Psoas muscle (tissue), 8 donors: ENCODE measurements around the gene SASH1. TPM values are rescaled to one million over a fixed set of nuclear protein-coding genes. Genes with fewer than 3 reads are reported as not detected.

ENCODE experiments used
- ATAC-seq, 4 donors: fragments of 200-7000 bp; cut with Tn5 transposase; one replicate each; pipeline ENCODE4 v1.9.1; 2020; ENCODE audit warnings: moderate library complexity in 3 of 4, mild to moderate bottlenecking in 2 of 4
- DNase-seq, 2 donors: peaks; one replicate each; pipeline ENCODE4 v3.0.0-alpha.2; 2020
- H3K27ac ChIP-seq: fragments of 200-600 bp; one replicate; pipeline ENCODE4 v1.8.0; 2022
- H3K27me3 ChIP-seq, 3 donors: fragments of 200-600 bp in 1 of 3; one replicate each; pipeline versions ENCODE4 v1.6.1 to v1.8.0; 2013 to 2022; ENCODE audit warnings: low read length in 2 of 3, mild to moderate bottlenecking in 2 of 3, moderate library complexity in 1 of 3; ENCODE audit not compliant: insufficient read depth in 3 of 3
- H3K36me3 ChIP-seq, 2 donors: fragments of 200-600 bp in 1 of 2; one replicate each; pipeline versions ENCODE4 v1.6.1 to v1.8.0; 2013 to 2022; ENCODE audit warnings: low read depth in 1 of 2, mild to moderate bottlenecking in 1 of 2, moderate library complexity in 1 of 2; ENCODE audit not compliant: insufficient read depth in 1 of 2
- H3K4me1 ChIP-seq: fragments of 200-600 bp; one replicate; pipeline ENCODE4 v1.8.0; 2022
- H3K4me3 ChIP-seq: fragments of 200-600 bp; one replicate; pipeline ENCODE4 v1.8.0; 2022; ENCODE audit warnings: mild to moderate bottlenecking
- H3K9me3 ChIP-seq: fragments of 200-600 bp; one replicate; pipeline ENCODE4 v1.8.0; 2022
- CTCF ChIP-seq: fragments of 200-600 bp; IDR thresholded peaks from one replicate; pipeline ENCODE4 v1.8.0; 2022; ENCODE audit warnings: antibody characterized with exemption
- WGBS, 3 donors: extraction: QIAGEN DNeasy Blood & Tissue Kit; methylation state at CpG; one replicate each; pipeline versions ENCODE4 v1.1.6 to v1.1.7; 2013; 5-methylcytosine and 5-hydroxymethylcytosine counted together
- intact Hi-C, 2 donors: fragments of 100-400 bp; cut with DNase I; formaldehyde crosslinking; loops; one replicate each; pipeline versions ENCODE4 v1.11.0 to v1.14.2; 2022
- polyA plus RNA-seq, 3 donors: library from polyadenylated mRNA; stranded (reverse); fragments of 200-250 nt; gene quantifications; one replicate each; pipeline ENCODE4 v1.2.3, GENCODE V29; 2013
- total RNA-seq, 4 donors: library from RNA; stranded (reverse); fragmentation: NEBNext Ultra II Directional in 2 of 4; extraction: Animal tissue kit (Norgen Biotek cat#: 25700) in 2 of 4; gene quantifications; one replicate each; pipeline versions ENCODE4 v1.2.1 to v1.2.4, GENCODE V29; 2021 to 2023
- donor health status: healthy with polysubstance abuse.
- donor health status: DM: no; HTN: no; CAD: no; lungs with moderate emphysema.
- donor health status: Bipolar disorder and iron deficiency.
- donor health status: healthy.
- donor health status: DM: yes; HTN: yes; CAD: no.
- donor health status: DM: no; HTN: no; CAD: no.
- donor health status: DM: no; HTN: no; CAD: no.
- donor health status: DM: yes; HTN: yes; CAD: no.

SASH1 gene
- total and polyA plus RNA-seq, 7 donors, result 5.0 to 26.1 (median 13.0) TPM

- DNase-seq (no peak), ATAC-seq (no peak)
- H3K27ac ChIP-seq, result no peak overlapping the region
- no peak overlapping the region for H3K4me3 ChIP-seq
- H3K9me3 ChIP-seq, result no peaks in the 10 kb centered on the region
- H3K4me1 ChIP-seq, result peaks cover 8% of the 10 kb centered on the region
- no peaks in the 10 kb centered on the region for H3K36me3 ChIP-seq
- TF ChIP-seq CTCF, result no peak
- H3K27me3 ChIP-seq, result no peaks in the 10 kb centered on the region
- 98% methylated on average over 4 of the region's 4 CpGs for whole genome bisulfite sequencing, 3 donors
- intact Hi-C loops, result no loop called here
Observed at GRCh38 chr6:148429423-148429822, 86.8 kb downstream of the SASH1 start.

GRCh38 chr6:148430897-148431296 is 88.3 kb downstream of the SASH1 start:
- peaks cover 8% of the 10 kb centered on the region for H3K4me1 ChIP-seq
- ATAC-seq (no peak), DNase-seq (no peak)
- no peak overlapping the region for H3K27ac ChIP-seq
- H3K4me3 ChIP-seq, result no peak overlapping the region
- no peaks in the 10 kb centered on the region for H3K27me3 ChIP-seq
- H3K9me3 ChIP-seq, result no peaks in the 10 kb centered on the region
- intact Hi-C loops, result no loop called here
- no peaks in the 10 kb centered on the region for H3K36me3 ChIP-seq
- TF ChIP-seq CTCF, result no peak
- 78 to 80% (median 79%) methylated on average over 8 of the region's 8 CpGs for WGBS, 3 donors

- no peaks in the 10 kb centered on the region for H3K27me3 ChIP-seq
- peaks cover 8% of the 10 kb centered on the region for H3K4me1 ChIP-seq
- H3K27ac ChIP-seq, result no peak overlapping the region
- TF ChIP-seq CTCF, result no peak
- intact Hi-C loops, result no loop called here
- ATAC-seq (no peak), DNase-seq (no peak)
- no peaks in the 10 kb centered on the region for H3K9me3 ChIP-seq
- H3K4me3 ChIP-seq, result no peak overlapping the region
- no peaks in the 10 kb centered on the region for H3K36me3 ChIP-seq
- WGBS, 3 donors, result 73 to 84% (median 79%) methylated on average over 6 of the region's 6 CpGs
Observed at GRCh38 chr6:148431413-148431812, 88.8 kb downstream of the SASH1 start.

- no peak overlapping the region for H3K4me3 ChIP-seq
- 89 to 92% (median 90%) methylated on average over 7 of the region's 7 CpGs for WGBS, 3 donors
- H3K27me3 ChIP-seq, result no peaks in the 10 kb centered on the region
- DNase-seq, result no peak
- H3K27ac ChIP-seq, result no peak overlapping the region
- no peaks in the 10 kb centered on the region for H3K9me3 ChIP-seq
- ATAC-seq, result no peak
- intact Hi-C loops, result no loop called here
- TF ChIP-seq CTCF, result no peak
- H3K36me3 ChIP-seq, result no peaks in the 10 kb centered on the region
- H3K4me1 ChIP-seq, result peaks cover 8% of the 10 kb centered on the region
Observed at GRCh38 chr6:148431840-148432239, 89.2 kb downstream of the SASH1 start.

- H3K9me3 ChIP-seq, result no peaks in the 10 kb centered on the region
- TF ChIP-seq CTCF, result no peak
- intact Hi-C loops, result no loop called here
- peaks cover 8% of the 10 kb centered on the region for H3K4me1 ChIP-seq
- no peaks in the 10 kb centered on the region for H3K27me3 ChIP-seq
- DNase-seq (no peak), ATAC-seq (no peak)
- no peak overlapping the region for H3K4me3 ChIP-seq
- WGBS, 3 donors, result 32 to 44% (median 44%) methylated on average over 5 of the region's 5 CpGs
- H3K27ac ChIP-seq, result no peak overlapping the region
- H3K36me3 ChIP-seq, result no peaks in the 10 kb centered on the region
Observed at GRCh38 chr6:148432462-148433195, 90.0 kb downstream of the SASH1 start.
